Natural killer cell (primary cell): ENCODE results near the gene TEX261. TPM values are rescaled to one million over a fixed set of nuclear protein-coding genes. Genes with fewer than 3 reads are reported as not detected.

Experiments used
- ATAC-seq, 3 donors: fragments of 150-1000 bp in 2 of 3; fragments of 200-7000 bp in 1 of 3; cut with Tn5 transposase; 1 replicate in 1 of 3; 2 replicates in 2 of 3; pipeline ENCODE4 v1.10.0; 2021; ENCODE audit warnings: mild to moderate bottlenecking in 2 of 3, moderate library complexity in 2 of 3
- DNase-seq, 2 donors: peaks; one replicate each; pipeline versions ENCODE4 v3.0.0 to v3.0.0-alpha.2; 2013 to 2021; ENCODE audit warnings: mixed read lengths in 1 of 2
- H3K27ac ChIP-seq: one replicate; pipeline ENCODE4 v1.5.1; 2013; ENCODE audit warnings: mild to moderate bottlenecking, low read length
- H3K27me3 ChIP-seq: one replicate; pipeline ENCODE4 v1.6.1; 2013; ENCODE audit warnings: low read length; ENCODE audit not compliant: control insufficient read depth, insufficient read depth
- H3K36me3 ChIP-seq: one replicate; pipeline ENCODE4 v1.6.1; 2013; ENCODE audit warnings: low read length; ENCODE audit not compliant: control insufficient read depth, insufficient read depth
- H3K4me1 ChIP-seq: one replicate; pipeline ENCODE4 v1.6.1; 2013; ENCODE audit warnings: low read length; ENCODE audit not compliant: control insufficient read depth, insufficient read depth
- H3K4me3 ChIP-seq: one replicate; pipeline ENCODE4 v1.5.1; 2013; ENCODE audit warnings: low read length
- H3K9me3 ChIP-seq: one replicate; pipeline ENCODE4 v1.6.1; 2013; ENCODE audit warnings: low read length; ENCODE audit not compliant: control insufficient read depth, insufficient read depth
- H3K27ac Mint-ChIP-seq, 2 donors: one replicate each; pipeline ENCODE4 v1.8.0; 2022; ENCODE audit warnings: mild to moderate bottlenecking in 2 of 2, mixed read lengths in 2 of 2, moderate library complexity in 1 of 2
- H3K27me3 Mint-ChIP-seq, 2 donors: one replicate each; pipeline ENCODE4 v1.8.0; 2022; ENCODE audit warnings: low read depth in 2 of 2, mixed read lengths in 2 of 2
- H3K36me3 Mint-ChIP-seq: one replicate; pipeline ENCODE4 v1.8.0; 2022; ENCODE audit warnings: mixed read lengths
- H3K4me1 Mint-ChIP-seq, 2 donors: one replicate each; pipeline ENCODE4 v1.8.0; 2022; ENCODE audit warnings: mixed read lengths in 2 of 2
- H3K4me3 Mint-ChIP-seq: one replicate; pipeline ENCODE4 v1.8.0; 2022; ENCODE audit warnings: mild to moderate bottlenecking, moderate library complexity, mixed read lengths
- H3K9me3 Mint-ChIP-seq, 2 donors: one replicate each; pipeline ENCODE4 v1.8.0; 2022; ENCODE audit warnings: mixed read lengths in 2 of 2
- CTCF ChIP-seq: fragments of 200-600 bp; IDR thresholded peaks from one replicate; pipeline ENCODE4 v1.8.0; 2022; ENCODE audit warnings: antibody characterized with exemption
- WGBS: methylation state at CpG from one replicate; pipeline ENCODE4 v1.1.7; 2013; ENCODE audit warnings: missing lambda C conversion rate; ENCODE audit not compliant: insufficient coverage; 5-methylcytosine and 5-hydroxymethylcytosine counted together
- intact Hi-C: fragments of 100-400 bp; cut with micrococcal nuclease; formaldehyde crosslinking; loops from one replicate; pipeline ENCODE4 v1.14.2; 2022
- total RNA-seq, 4 donors: library from RNA; stranded (reverse); fragments of 120-200 nt in 1 of 4; gene quantifications; one replicate each; pipeline versions ENCODE4 v1.2.3 to v1.2.4, GENCODE V29; 2013 to 2022

TEX261 gene
- total RNA-seq, 3 donors from 2014 or later (not counting 1 experiment from before 2014, with no cell fraction given) = 30.3 to 44.2 (median 43.2) TPM

- Histone ChIP-seq H3K36me3 (no peaks in the 10 kb centered on the region), H3K27me3 (peaks cover 3% of the 10 kb centered on the region), H3K4me1 (peaks cover 7% of the 10 kb centered on the region), H3K27ac (no peak overlapping the region), H3K4me3 (no peak overlapping the region), H3K9me3 (no peaks in the 10 kb centered on the region)
- TF ChIP-seq CTCF = peak; percentile 76
- DNase-seq (peak; percentile 29 to 82), ATAC-seq (peak in 2 of 3 donors; percentile 51)
- Mint-ChIP-seq H3K4me1 (peaks cover 9 to 11% of the 10 kb centered on the region in 2 donors), H3K27me3 (peaks cover 16 to 18% of the 10 kb centered on the region in 2 donors), H3K27ac (no peak overlapping the region), H3K9me3 (no peaks in the 10 kb centered on the region), H3K36me3 (no peaks in the 10 kb centered on the region), H3K4me3 (no peak overlapping the region)
- 28% methylated on average over 7 of the region's 8 CpGs for WGBS
- intact Hi-C loops = loop anchor here (1.0 to 10.0 kb wide), 3 partner anchors 76 to 642 kb away; partner anchors contain the start of gene FAM136A
Observed at GRCh38 chr2:70946832-70947442, 47.7 kb downstream of the TEX261 start.

- no peak for DNase-seq
- Histone ChIP-seq H3K36me3 (no peaks in the 10 kb centered on the region), H3K27me3 (peaks cover 3% of the 10 kb centered on the region), H3K9me3 (no peaks in the 10 kb centered on the region), H3K27ac (no peak overlapping the region), H3K4me3 (no peak overlapping the region), H3K4me1 (peaks cover 7% of the 10 kb centered on the region)
- Mint-ChIP-seq H3K4me1 (peaks cover 9 to 11% of the 10 kb centered on the region in 2 donors), H3K27me3 (peaks cover 11 to 21% of the 10 kb centered on the region in 2 donors), H3K27ac (no peak overlapping the region), H3K9me3 (no peaks in the 10 kb centered on the region), H3K36me3 (no peaks in the 10 kb centered on the region), H3K4me3 (no peak overlapping the region)
- intact Hi-C loops = loop anchor here (10.0 kb wide), 1 partner anchor 639 kb away; the partner anchor contains the start of gene FAM136A
- no peak for TF ChIP-seq CTCF
- no peak for ATAC-seq
- 88% methylated on average over 4 of the region's 4 CpGs for WGBS
Observed at GRCh38 chr2:70944111-70944690, 50.5 kb downstream of the TEX261 start.

- Histone ChIP-seq H3K36me3 (no peaks in the 10 kb centered on the region), H3K4me3 (no peak overlapping the region), H3K4me1 (peaks cover 3% of the 10 kb centered on the region), H3K9me3 (no peaks in the 10 kb centered on the region), H3K27ac (no peak overlapping the region), H3K27me3 (peaks cover 3% of the 10 kb centered on the region)
- peak in 1 of 2 donors; percentile 12 for DNase-seq
- TF ChIP-seq CTCF = no peak
- Mint-ChIP-seq H3K36me3 (no peaks in the 10 kb centered on the region), H3K27ac (no peak overlapping the region), H3K4me3 (no peak overlapping the region), H3K4me1 (peaks cover 6 to 9% of the 10 kb centered on the region in 2 donors), H3K9me3 (no peaks in the 10 kb centered on the region), H3K27me3 (peaks cover 7 to 23% of the 10 kb centered on the region in 2 donors)
- intact Hi-C loops = loop anchor here (10.0 kb wide), 1 partner anchor 639 kb away; the partner anchor contains the start of gene FAM136A
- WGBS = 90% methylated on average over 11 of the region's 11 CpGs
- ATAC-seq = no peak
Observed at GRCh38 chr2:70943205-70943871, 51.3 kb downstream of the TEX261 start.
